ENCODE data around the gene CEP97. TPM values are rescaled to one million over a fixed set of nuclear protein-coding genes. Genes with fewer than 3 reads are reported as not detected.
"Not testable (repeated sequence)": the region's sequence is repeated elsewhere in the genome, so short reads cannot be mapped to it uniquely, and the experiment has no call there.

Gene CEP97
- total RNA-seq, 2 donors from 2014 or later, result 13.7 to 21.3 TPM

GRCh38 chr3:101732240-101732641, 7.8 kb downstream of the CEP97 start:
- no peaks in the 10 kb centered on the region for H3K27me3 Mint-ChIP-seq (ENCODE audit: insufficient read depth)
- Histone ChIP-seq H3K9ac (ENCODE audit: extremely low read depth, low read length, poor library complexity, severe bottlenecking) (no peak overlapping the region), H3K4me3 (ENCODE audit: low read length) (no peak overlapping the region), H3K27me3 (ENCODE audit: control insufficient read depth, insufficient read depth, low read length, poor library complexity, severe bottlenecking) (no peaks in the 10 kb centered on the region), H3K4me1 (ENCODE audit: control insufficient read depth, insufficient read depth, low read length) (no peaks in the 10 kb centered on the region), H3K27ac (ENCODE audit: low read depth, low read length) (no peak overlapping the region), H3K9me3 (ENCODE audit: control insufficient read depth, low read length) (peaks cover 6% of the 10 kb centered on the region), H3K36me3 (ENCODE audit: control insufficient read depth, insufficient read depth, low read length) (peaks cover 72% of the 10 kb centered on the region)
- H3K4me3 Mint-ChIP-seq, result no peak overlapping the region
- peaks cover 11% of the 10 kb centered on the region for H3K9me3 Mint-ChIP-seq
- no peaks in the 10 kb centered on the region for H3K4me1 Mint-ChIP-seq
- TF ChIP-seq CTCF (conservative IDR thresholded peaks at IDR 0.05), result no peak
- H3K27ac Mint-ChIP-seq, result no peak overlapping the region
- DNase-seq, result no peak
- H3K36me3 Mint-ChIP-seq (ENCODE audit: low read depth), result peaks cover 76% of the 10 kb centered on the region
- WGBS, 2 experiments (ENCODE audit: insufficient coverage in 1 of 2, insufficient read length in 1 of 2), result 97 to 100% methylated on average over 1 to 4 of the region's 4 CpGs

GRCh38 chr3:101735833-101736232, 11.4 kb downstream of the CEP97 start:
- H3K4me3 Mint-ChIP-seq, result no peak overlapping the region
- no peak for TF ChIP-seq CTCF (conservative IDR thresholded peaks at IDR 0.05)
- peaks cover 41% of the 10 kb centered on the region for H3K9me3 Mint-ChIP-seq

GRCh38 chr3:101741914-101742313, 17.5 kb downstream of the CEP97 start:
- H3K27ac ChIP-seq (ENCODE audit: low read depth, low read length); H3K27ac Mint-ChIP-seq; H3K4me1 Mint-ChIP-seq; H3K4me3 ChIP-seq (ENCODE audit: low read length); DNase-seq; H3K9ac ChIP-seq (ENCODE audit: extremely low read depth, low read length, poor library complexity, severe bottlenecking); H3K27me3 ChIP-seq (ENCODE audit: control insufficient read depth, insufficient read depth, low read length, poor library complexity, severe bottlenecking); H3K36me3 ChIP-seq (ENCODE audit: control insufficient read depth, insufficient read depth, low read length); H3K27me3 Mint-ChIP-seq (ENCODE audit: insufficient read depth); H3K4me1 ChIP-seq (ENCODE audit: control insufficient read depth, insufficient read depth, low read length); H3K4me3 Mint-ChIP-seq: not testable (repeated sequence)
- Mint-ChIP-seq H3K9me3 (peaks cover 46% of the 10 kb centered on the region), H3K36me3 (ENCODE audit: low read depth) (peaks cover 60% of the 10 kb centered on the region)
- peaks cover 13% of the 10 kb centered on the region for H3K9me3 ChIP-seq (ENCODE audit: control insufficient read depth, low read length)
- 91% methylated on average over 2 of the region's 3 CpGs; no CpG with 5 or more reads in 1 of the 2 experiments for WGBS, 2 experiments (ENCODE audit: insufficient coverage in 1 of 2, insufficient read length in 1 of 2)

More at GRCh38 chr3:101735833-101736232, 11.4 kb downstream of the CEP97 start:
- H3K27ac Mint-ChIP-seq, result no peak overlapping the region
- WGBS, 2 experiments (ENCODE audit: insufficient coverage in 1 of 2, insufficient read length in 1 of 2), result 95 to 100% methylated on average over 5 to 10 of the region's 10 CpGs
- Histone ChIP-seq H3K4me3 (ENCODE audit: low read length) (no peak overlapping the region), H3K9me3 (ENCODE audit: control insufficient read depth, low read length) (peaks cover 19% of the 10 kb centered on the region), H3K9ac (ENCODE audit: extremely low read depth, low read length, poor library complexity, severe bottlenecking) (no peak overlapping the region), H3K27ac (ENCODE audit: low read depth, low read length) (no peak overlapping the region), H3K27me3 (ENCODE audit: control insufficient read depth, insufficient read depth, low read length, poor library complexity, severe bottlenecking) (no peaks in the 10 kb centered on the region), H3K36me3 (ENCODE audit: control insufficient read depth, insufficient read depth, low read length) (peaks cover 60% of the 10 kb centered on the region), H3K4me1 (ENCODE audit: control insufficient read depth, insufficient read depth, low read length) (no peaks in the 10 kb centered on the region)
- H3K4me1 Mint-ChIP-seq, result no peaks in the 10 kb centered on the region
- no peaks in the 10 kb centered on the region for H3K27me3 Mint-ChIP-seq (ENCODE audit: insufficient read depth)
- H3K36me3 Mint-ChIP-seq (ENCODE audit: low read depth), result peaks cover 85% of the 10 kb centered on the region
- no peak for DNase-seq

- no peak overlapping the region for H3K9ac ChIP-seq (ENCODE audit: extremely low read depth, low read length, poor library complexity, severe bottlenecking)
- no peak overlapping the region for H3K27ac Mint-ChIP-seq
These were observed 20.4 kb downstream of the CEP97 start for GRCh38 chr3:101744811-101745210.

GRCh38 chr3:101745934-101746333, 21.5 kb downstream of the CEP97 start:
- WGBS, 2 experiments (ENCODE audit: insufficient coverage in 1 of 2, insufficient read length in 1 of 2), result no CpG with 5 or more reads among the region's 1 CpG
- H3K9me3 ChIP-seq (ENCODE audit: control insufficient read depth, low read length); H3K27me3 Mint-ChIP-seq (ENCODE audit: insufficient read depth); DNase-seq; H3K27me3 ChIP-seq (ENCODE audit: control insufficient read depth, insufficient read depth, low read length, poor library complexity, severe bottlenecking); H3K4me1 ChIP-seq (ENCODE audit: control insufficient read depth, insufficient read depth, low read length); H3K9ac ChIP-seq (ENCODE audit: extremely low read depth, low read length, poor library complexity, severe bottlenecking); H3K4me1 Mint-ChIP-seq; H3K4me3 ChIP-seq (ENCODE audit: low read length); H3K4me3 Mint-ChIP-seq; H3K27ac Mint-ChIP-seq; H3K36me3 ChIP-seq (ENCODE audit: control insufficient read depth, insufficient read depth, low read length); H3K27ac ChIP-seq (ENCODE audit: low read depth, low read length): not testable (repeated sequence)
- Mint-ChIP-seq H3K36me3 (ENCODE audit: low read depth) (peaks cover 43% of the 10 kb centered on the region), H3K9me3 (peaks cover 28% of the 10 kb centered on the region)

More at GRCh38 chr3:101744811-101745210, 20.4 kb downstream of the CEP97 start:
- 43 to 48% methylated on average over 1 of the region's 1 CpG for WGBS, 2 experiments (ENCODE audit: insufficient coverage in 1 of 2, insufficient read length in 1 of 2)
- Mint-ChIP-seq H3K9me3 (peaks cover 30% of the 10 kb centered on the region), H3K36me3 (ENCODE audit: low read depth) (peaks cover 44% of the 10 kb centered on the region), H3K4me3 (no peak overlapping the region), H3K27me3 (ENCODE audit: insufficient read depth) (no peaks in the 10 kb centered on the region), H3K4me1 (no peaks in the 10 kb centered on the region)
- Histone ChIP-seq H3K9me3 (ENCODE audit: control insufficient read depth, low read length) (no peaks in the 10 kb centered on the region), H3K27ac (ENCODE audit: low read depth, low read length) (no peak overlapping the region), H3K36me3 (ENCODE audit: control insufficient read depth, insufficient read depth, low read length) (peaks cover 3% of the 10 kb centered on the region), H3K27me3 (ENCODE audit: control insufficient read depth, insufficient read depth, low read length, poor library complexity, severe bottlenecking) (no peaks in the 10 kb centered on the region), H3K4me3 (ENCODE audit: low read length) (no peak overlapping the region), H3K4me1 (ENCODE audit: control insufficient read depth, insufficient read depth, low read length) (no peaks in the 10 kb centered on the region)
- TF ChIP-seq CTCF (conservative IDR thresholded peaks at IDR 0.05), result no peak
- DNase-seq, result no peak

Data from endodermal cell (in vitro differentiated cells).